HG02678 (cell line): Measurements from ENCODE around the gene ANHX.
"Not testable (repeated sequence)": the region's sequence is repeated elsewhere in the genome, so short reads cannot be mapped to it uniquely, and the experiment has no call there.

ENCODE experiments used
- ATAC-seq: cut with Tn5 transposase; IDR thresholded peaks from one replicate; pipeline ENCODE4 v1.9.1; 2021; ENCODE audit warnings: mild to moderate bottlenecking, moderate library complexity; ENCODE audit not compliant: unreplicated experiment

Gene ANHX

GRCh38 chr12:133235401-133236112 lies at the start of gene ANHX:
ANHX (minus strand) TSS chr12:133235877; CDS start chr12:133234356, 1,521 bp downstream.
- ATAC-seq: no peak

DNA sequence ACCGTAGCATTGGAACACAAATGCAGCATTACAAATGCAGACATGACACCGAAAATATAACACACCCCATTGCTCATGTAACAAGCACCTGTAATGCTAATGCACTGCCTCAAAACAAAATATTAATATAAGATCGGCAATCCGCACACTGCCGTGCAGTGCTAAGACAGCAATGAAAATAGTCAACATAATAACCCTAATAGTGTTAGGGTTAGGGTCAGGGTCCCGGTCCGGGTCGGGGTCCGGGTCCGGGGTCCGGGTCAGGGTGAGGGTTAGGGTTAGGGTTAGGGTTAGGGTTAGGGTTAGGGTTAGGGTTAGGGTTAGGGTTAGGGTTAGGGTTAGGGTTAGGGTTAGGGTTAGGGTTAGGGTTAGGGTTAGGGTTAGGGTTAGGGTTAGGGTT lies 29.0 kb upstream of the ANHX start:
- not testable (repeated sequence) for ATAC-seq

DNA sequence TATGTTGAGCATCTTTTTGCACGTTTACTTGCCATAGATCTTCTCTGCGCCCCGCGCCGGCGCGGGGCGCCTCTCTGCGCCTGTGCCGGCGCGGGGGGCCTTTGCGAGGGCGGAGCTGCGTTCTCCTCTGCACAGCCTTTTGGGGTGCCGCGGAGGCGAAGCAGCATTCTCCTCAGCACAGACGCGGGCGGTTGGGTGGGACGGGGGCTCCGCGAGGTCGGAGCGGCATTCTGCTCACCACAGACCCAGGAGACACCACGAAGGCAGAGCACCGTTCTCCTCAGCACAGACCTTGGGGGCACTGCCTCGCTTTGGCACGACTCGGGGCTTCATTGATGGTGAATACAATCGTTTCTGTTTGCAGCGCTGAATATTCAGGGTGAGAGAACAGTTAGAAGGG lies 28.5 kb upstream of the ANHX start:
- ATAC-seq: no peak

- ATAC-seq: no peak
Measured at GRCh38 chr12:133256321-133256720, 20.6 kb upstream of the ANHX start.

GRCh38 chr12:133255833-133256232 lies 20.2 kb upstream of the ANHX start:
- not testable (repeated sequence) for ATAC-seq

DNA sequence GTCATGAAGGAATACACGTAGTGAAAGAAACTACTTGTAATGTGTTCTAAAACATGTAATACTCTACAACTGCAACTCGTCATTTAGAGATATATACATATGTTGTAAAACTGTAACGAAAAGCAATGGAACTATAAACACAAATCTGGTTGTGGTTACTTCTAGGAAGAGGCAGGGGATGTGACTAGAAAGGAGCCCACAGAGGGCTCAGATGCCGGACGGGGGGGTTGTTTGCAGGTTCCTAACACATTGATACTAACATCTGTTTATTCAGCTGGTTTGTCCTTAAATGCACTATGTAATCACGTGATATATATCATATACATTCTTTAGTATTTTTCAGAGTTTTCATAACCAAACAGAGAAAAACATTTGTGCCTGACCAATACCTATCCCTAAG lies 16.1 kb upstream of the ANHX start:
- ATAC-seq: no peak

DNA sequence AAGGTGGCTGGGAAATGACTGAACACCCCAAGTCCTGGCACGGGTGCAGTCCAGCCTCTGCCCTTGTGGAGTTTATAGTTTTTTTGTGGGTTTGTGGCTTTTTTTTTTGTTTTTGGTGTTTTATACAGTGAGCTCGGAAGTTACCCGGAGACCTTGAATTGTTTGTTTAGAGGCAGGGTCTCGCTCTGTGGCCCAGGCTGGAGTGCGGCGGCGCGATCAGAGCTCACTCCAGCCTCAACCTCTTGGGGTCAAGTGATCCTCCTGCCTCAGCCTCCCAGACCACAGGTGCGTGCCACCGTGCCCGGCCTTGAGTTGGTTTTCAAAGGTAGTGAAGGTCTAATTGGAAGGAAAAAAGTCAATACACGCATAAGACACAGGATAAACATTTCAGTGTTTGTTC lies 879 bp upstream of the ANHX start:
- no peak for ATAC-seq

- no peak for ATAC-seq
Measured at GRCh38 chr12:133236144-133236543, 467 bp upstream of the ANHX start.

- no peak for ATAC-seq
Measured at GRCh38 chr12:133234971-133235370, 706 bp downstream of the ANHX start.

- ATAC-seq: no peak
Measured at GRCh38 chr12:133233993-133234564, 1.6 kb downstream of the ANHX start.

GRCh38 chr12:133233006-133233405 lies 2.7 kb downstream of the ANHX start:
- ATAC-seq: no peak

DNA sequence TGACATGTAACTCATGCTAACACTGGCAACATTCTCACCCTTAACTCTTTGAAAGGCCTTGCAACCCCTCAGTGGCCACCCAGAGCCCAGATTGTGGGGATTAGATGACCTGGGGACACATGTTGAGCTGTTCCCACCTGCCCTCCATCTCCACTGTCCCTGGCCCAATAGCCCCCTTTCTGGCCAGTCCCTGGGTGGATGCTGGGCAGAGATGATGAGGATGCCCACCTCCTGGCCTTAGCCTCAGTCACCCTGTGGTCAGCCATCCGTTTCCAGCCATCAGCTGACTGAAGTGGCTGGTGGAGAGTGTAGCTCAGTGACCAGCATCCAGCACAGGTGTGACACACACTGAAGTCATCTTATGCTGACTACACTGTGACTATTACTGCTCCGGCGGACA lies 4.7 kb downstream of the ANHX start:
- ATAC-seq: no peak

DNA sequence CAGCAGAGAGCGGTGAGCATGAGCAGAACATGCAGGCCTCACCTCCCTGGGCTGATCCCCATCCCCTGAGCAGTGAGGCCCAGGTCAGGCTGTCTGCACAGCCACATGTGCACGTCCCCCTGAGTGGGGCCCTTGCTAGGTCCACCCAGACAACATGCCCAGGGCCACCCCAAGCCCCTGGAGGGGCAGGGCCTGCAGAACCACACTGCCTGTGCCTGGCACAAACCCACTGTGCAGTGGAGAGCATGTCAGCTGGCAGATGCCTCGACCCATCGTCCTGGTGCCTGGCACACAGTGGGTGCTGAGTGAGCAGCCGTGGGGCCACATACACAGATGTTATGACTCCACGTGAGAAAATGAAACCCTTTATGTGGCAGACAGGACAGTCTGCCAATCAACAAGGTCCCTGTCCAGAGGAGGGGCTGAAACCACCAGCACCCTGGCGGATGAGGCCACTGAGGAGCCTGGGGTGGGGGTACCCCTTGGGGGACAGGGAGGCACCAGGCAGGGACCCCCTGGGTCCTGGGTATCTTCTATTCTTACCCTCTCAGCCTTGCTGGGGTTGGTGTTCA lies 8.3 kb downstream of the ANHX start:
- ATAC-seq: no peak

GRCh38 chr12:133226690-133227089 lies 9.0 kb downstream of the ANHX start:
- ATAC-seq: no peak

DNA sequence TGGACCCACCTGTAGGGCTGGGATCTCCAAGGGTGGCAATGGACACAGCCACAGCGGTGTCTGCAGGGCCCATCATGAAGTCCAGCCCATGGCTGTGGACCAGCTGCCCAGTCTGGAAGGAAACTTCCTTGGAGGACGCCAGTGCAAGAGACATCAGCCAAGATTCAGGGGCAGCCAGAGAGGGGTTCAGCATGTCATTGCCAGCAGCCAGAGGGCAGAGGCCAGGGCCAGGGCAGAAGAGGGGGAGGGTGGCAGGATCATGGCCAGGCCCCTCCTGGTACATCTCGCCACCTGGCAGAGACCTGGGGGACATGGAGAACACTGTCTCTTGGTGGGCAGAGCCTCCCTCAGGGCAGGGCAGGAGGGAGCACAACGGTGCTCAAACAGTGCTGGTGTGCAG lies 10.2 kb downstream of the ANHX start:
- no peak for ATAC-seq

GRCh38 chr12:133222211-133222610 lies 13.5 kb downstream of the ANHX start:
- no peak for ATAC-seq

GRCh38 chr12:133221241-133221640 lies 14.4 kb downstream of the ANHX start:
- no peak for ATAC-seq

DNA sequence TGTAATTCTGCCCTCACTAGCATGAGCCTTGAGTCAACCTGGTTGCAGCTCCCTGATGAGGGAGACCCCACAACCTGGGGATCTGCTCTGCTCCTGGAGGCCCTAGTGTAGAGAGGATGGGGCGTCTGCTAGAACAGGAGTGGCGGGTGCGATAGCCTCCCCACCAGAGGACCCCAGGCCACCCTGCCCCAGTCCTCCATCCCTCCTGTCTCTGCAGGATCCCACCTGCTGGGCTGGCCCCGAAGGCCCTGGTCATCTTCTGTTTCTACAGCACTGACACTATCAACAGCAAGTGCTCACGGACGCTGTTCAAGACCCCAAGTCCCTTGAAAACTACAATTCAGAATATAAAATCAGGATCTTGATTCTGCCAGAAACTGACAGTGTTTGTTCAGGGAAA lies 15.2 kb downstream of the ANHX start:
- no peak for ATAC-seq

GRCh38 chr12:133217219-133217618 lies 18.5 kb downstream of the ANHX start:
- ATAC-seq: no peak

DNA sequence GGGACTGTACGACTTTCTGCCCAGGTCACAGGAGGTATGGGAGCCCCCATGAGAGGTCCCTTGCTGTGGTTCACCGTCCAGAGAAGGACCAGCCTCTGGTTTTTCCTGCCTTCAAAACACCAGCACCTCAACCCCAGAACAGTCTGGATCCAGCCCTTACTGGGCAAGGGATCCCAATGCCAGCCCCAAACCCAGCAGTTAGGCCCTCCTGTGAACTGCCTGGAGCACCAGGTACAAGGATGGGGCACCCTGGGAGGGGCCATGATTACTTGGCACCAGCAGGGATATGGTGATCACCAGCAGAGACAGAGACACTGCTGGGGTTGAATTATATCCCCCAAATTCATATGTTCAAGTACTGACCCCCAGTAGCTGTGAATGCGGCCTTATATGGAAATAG lies 20.0 kb downstream of the ANHX start:
- ATAC-seq: no peak

- no peak for ATAC-seq
Measured at GRCh38 chr12:133206390-133206789, 29.3 kb downstream of the ANHX start.

GRCh38 chr12:133204264-133204603 lies 31.4 kb downstream of the ANHX start:
- no peak for ATAC-seq
